Tibial artery (tissue), 4 donors: Measurements from ENCODE around the gene TASOR.
"Not testable (repeated sequence)": the region's sequence is repeated elsewhere in the genome, so short reads cannot be mapped to it uniquely, and the experiment has no call there.

Source experiments
- DNase-seq, 2 donors: peaks; one replicate each; pipeline ENCODE4 v3.0.0-alpha.2; 2019
- H3K27ac ChIP-seq, 2 donors: fragments of 200-600 bp; sonication (generic) in 1 of 2; 1 replicate in 1 of 2; 2 replicates in 1 of 2; pipeline ENCODE4 v1.5.1; 2018 to 2019; ENCODE audit warnings: mild to moderate bottlenecking in 1 of 2
- H3K27me3 ChIP-seq, 2 donors: fragments of 200-600 bp; sonication (generic) in 1 of 2; one replicate each; pipeline versions ENCODE4 v1.5.1 to v1.6.0; 2016 to 2019
- H3K36me3 ChIP-seq, 3 donors: fragments of 200-600 bp; sonication (generic) in 2 of 3; one replicate each; pipeline ENCODE4 v1.5.1; 2016 to 2019; ENCODE audit warnings: mild to moderate bottlenecking in 2 of 3
- H3K4me1 ChIP-seq, 4 donors: fragments of 200-600 bp; sonication (generic) in 2 of 4; 1 replicate in 3 of 4; 2 replicates in 1 of 4; pipeline ENCODE4 v1.5.1; 2016 to 2019
- H3K4me3 ChIP-seq, 2 donors: fragments of 200-600 bp; sonication (generic) in 1 of 2; 1 replicate in 1 of 2; 2 replicates in 1 of 2; pipeline ENCODE4 v1.5.1; 2018 to 2019; ENCODE audit warnings: mild to moderate bottlenecking in 2 of 2
- H3K9me3 ChIP-seq, 3 donors: fragments of 200-600 bp; sonication (generic) in 1 of 3; one replicate each; pipeline ENCODE4 v1.5.1; 2016 to 2019
- intact Hi-C: fragments of 100-400 bp; cut with DNase I; formaldehyde crosslinking; loops from one replicate; pipeline ENCODE4 v1.15.0; 2023; ENCODE audit warnings: low total_unique reads
- TF ChIP-seq, protein P1 (sequence below), 2 experiments: fragments of 200-600 bp in 1 of 2; fragments of 450-650 bp in 1 of 2; IDR thresholded peaks; one replicate each; pipeline ENCODE4 v1.5.1; 2017 to 2019; ENCODE audit warnings: antibody characterized with exemption in 2 of 2, mild to moderate bottlenecking in 1 of 2, moderate library complexity in 1 of 2

Gene TASOR

GRCh38 chr3:56711344-56711743 lies 28.3 kb upstream of the TASOR start:
- DNase-seq = no peak
- Histone ChIP-seq H3K27ac (no peak overlapping the region), H3K27me3 (no peaks in the 10 kb centered on the region), H3K4me1 (no peaks in the 10 kb centered on the region), H3K4me3 (no peak overlapping the region), H3K36me3 (no peaks in the 10 kb centered on the region), H3K9me3 (peaks cover 0 to 11% (median 0%) of the 10 kb centered on the region in 3 donors)
- TF ChIP-seq, protein P1, sequence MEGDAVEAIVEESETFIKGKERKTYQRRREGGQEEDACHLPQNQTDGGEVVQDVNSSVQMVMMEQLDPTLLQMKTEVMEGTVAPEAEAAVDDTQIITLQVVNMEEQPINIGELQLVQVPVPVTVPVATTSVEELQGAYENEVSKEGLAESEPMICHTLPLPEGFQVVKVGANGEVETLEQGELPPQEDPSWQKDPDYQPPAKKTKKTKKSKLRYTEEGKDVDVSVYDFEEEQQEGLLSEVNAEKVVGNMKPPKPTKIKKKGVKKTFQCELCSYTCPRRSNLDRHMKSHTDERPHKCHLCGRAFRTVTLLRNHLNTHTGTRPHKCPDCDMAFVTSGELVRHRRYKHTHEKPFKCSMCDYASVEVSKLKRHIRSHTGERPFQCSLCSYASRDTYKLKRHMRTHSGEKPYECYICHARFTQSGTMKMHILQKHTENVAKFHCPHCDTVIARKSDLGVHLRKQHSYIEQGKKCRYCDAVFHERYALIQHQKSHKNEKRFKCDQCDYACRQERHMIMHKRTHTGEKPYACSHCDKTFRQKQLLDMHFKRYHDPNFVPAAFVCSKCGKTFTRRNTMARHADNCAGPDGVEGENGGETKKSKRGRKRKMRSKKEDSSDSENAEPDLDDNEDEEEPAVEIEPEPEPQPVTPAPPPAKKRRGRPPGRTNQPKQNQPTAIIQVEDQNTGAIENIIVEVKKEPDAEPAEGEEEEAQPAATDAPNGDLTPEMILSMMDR (IDR thresholded peaks at IDR 0.05) = no peak
- intact Hi-C loops = no loop called here

DNA sequence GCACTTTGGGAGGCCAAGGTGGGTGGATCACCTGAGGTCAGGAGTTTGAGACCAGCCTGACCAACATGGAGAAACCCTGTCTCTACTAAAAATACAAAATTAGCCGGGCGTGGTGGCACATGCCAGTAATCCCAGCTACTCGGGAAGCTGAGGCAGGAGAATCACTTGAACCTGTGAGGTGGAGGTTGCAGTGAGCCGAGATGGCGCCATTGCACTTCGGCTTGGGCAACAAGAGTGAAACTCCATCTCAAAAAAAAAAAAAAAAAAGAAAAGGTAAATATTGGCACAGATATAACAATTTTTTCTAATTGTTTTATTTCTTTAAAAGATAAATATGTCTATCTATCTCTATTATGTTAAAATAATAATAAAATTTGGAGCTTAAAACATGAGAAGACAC lies 24.3 kb upstream of the TASOR start:
- intact Hi-C loops, H3K4me1 ChIP-seq, H3K36me3 ChIP-seq, H3K27me3 ChIP-seq, H3K4me3 ChIP-seq, DNase-seq, H3K27ac ChIP-seq, H3K9me3 ChIP-seq: not testable (repeated sequence)

DNA sequence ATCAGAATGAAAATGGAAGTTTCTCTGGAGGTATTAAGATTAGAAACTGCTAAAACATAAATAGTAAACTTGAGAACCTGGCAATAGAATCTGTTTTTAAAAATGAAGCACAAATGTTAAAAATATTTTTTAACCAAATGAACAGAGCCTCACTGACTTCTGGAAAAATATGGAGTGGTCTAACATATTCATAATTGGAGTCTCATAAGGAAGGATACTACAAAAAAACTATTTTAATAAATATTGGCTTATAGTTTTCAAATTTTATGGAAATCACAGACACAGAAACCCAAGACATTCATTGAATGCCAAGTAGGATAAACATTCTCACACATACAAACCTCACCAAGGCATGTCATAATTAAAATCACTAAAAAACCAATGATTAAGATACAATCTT lies 23.6 kb upstream of the TASOR start:
- TF ChIP-seq, protein P1 (IDR thresholded peaks at IDR 0.05) = no peak
- intact Hi-C loops = no loop called here
- no peaks in the 10 kb centered on the region for H3K27me3 ChIP-seq
- H3K36me3 ChIP-seq = no peaks in the 10 kb centered on the region
- H3K27ac ChIP-seq = no peak overlapping the region
- no peaks in the 10 kb centered on the region for H3K9me3 ChIP-seq
- DNase-seq = no peak
- H3K4me1 ChIP-seq = peaks cover 0 to 3% (median 0%) of the 10 kb centered on the region in 4 donors
- H3K4me3 ChIP-seq = no peak overlapping the region

- no peak for DNase-seq
- Histone ChIP-seq H3K4me1 (peaks cover 0 to 3% (median 0%) of the 10 kb centered on the region in 4 donors), H3K27ac (no peak overlapping the region), H3K9me3 (no peaks in the 10 kb centered on the region), H3K36me3 (no peaks in the 10 kb centered on the region), H3K27me3 (no peaks in the 10 kb centered on the region), H3K4me3 (no peak overlapping the region)
- intact Hi-C loops = loop anchor here (5.0 kb wide), 1 partner anchor 98 kb away; the partner anchor contains the start of gene ARHGEF3
- TF ChIP-seq, protein P1 (IDR thresholded peaks at IDR 0.05) = no peak
Observed at GRCh38 chr3:56704706-56705105, 21.6 kb upstream of the TASOR start.

DNA sequence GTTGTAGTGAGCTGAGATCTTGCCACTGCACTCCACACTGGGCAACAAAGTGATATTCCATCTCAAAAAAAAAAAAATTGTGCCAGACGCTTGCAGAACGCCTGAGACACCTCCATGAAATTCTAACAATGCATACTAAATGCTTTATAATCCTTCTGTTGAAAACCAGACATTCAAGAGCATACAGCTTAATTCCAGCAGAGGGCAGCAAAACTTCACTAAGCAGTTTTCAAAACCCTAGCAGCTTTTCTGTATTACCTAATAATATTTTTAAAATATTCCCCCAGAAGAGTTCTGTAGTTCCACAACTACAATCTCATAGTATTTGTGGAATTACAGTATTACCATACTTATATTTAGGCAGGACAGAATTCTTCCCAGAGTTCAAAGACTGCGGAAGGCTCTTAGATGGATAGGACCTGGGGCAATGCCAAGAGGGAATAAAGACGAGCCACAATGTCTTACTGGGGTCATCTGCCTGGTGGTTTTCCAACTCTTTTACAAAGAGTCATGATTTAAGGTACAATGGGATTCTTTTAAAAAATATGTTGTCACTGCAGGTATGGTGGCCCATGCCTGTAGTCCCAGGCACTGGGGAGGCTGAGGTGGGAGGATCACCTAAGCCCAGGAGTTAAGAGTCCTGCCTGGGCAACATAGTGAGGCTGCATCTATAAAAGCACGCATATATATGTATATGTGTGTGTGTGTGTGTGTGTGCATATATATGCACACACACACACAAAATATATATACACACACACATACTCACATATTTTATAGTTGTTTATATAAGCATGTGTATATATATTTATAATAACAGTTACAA lies 19.6 kb upstream of the TASOR start:
- peaks cover 0 to 3% (median 0%) of the 10 kb centered on the region in 4 donors for H3K4me1 ChIP-seq
- DNase-seq = peak in 1 of 2 donors; percentile 34
- intact Hi-C loops = loop anchor here (5.0 kb wide), 1 partner anchor 100 kb away; the partner anchor contains the start of gene ARHGEF3
- H3K9me3 ChIP-seq = no peaks in the 10 kb centered on the region
- H3K27ac ChIP-seq = no peak overlapping the region
- TF ChIP-seq, protein P1 (IDR thresholded peaks at IDR 0.05) = peak; percentile 87 to 90
- no peak overlapping the region for H3K4me3 ChIP-seq
- H3K27me3 ChIP-seq = no peaks in the 10 kb centered on the region
- no peaks in the 10 kb centered on the region for H3K36me3 ChIP-seq

- intact Hi-C loops = loop anchor here (2.0 to 5.0 kb wide), 2 partner anchors 102 to 289 kb away; partner anchors contain the start of gene ARHGEF3
- no peak for DNase-seq
- Histone ChIP-seq H3K9me3 (no peaks in the 10 kb centered on the region), H3K36me3 (no peaks in the 10 kb centered on the region), H3K27me3 (no peaks in the 10 kb centered on the region), H3K27ac (no peak overlapping the region), H3K4me1 (peaks cover 0 to 3% (median 0%) of the 10 kb centered on the region in 4 donors), H3K4me3 (no peak overlapping the region)
- TF ChIP-seq, protein P1 (IDR thresholded peaks at IDR 0.05) = no peak
Observed at GRCh38 chr3:56700151-56700550, 17.1 kb upstream of the TASOR start.
